Brain microvascular endothelial cell (primary cell): ENCODE measurements around the gene CTCF.

Experiments
- DNase-seq: peaks from one replicate; pipeline ENCODE4 v3.0.0-alpha.2; 2020
- H3K27ac ChIP-seq: fragments of 250-450 bp; sonication (Bioruptor Pico); 2 replicates; pipeline ENCODE4 v1.5.1; 2020; ENCODE audit warnings: mild to moderate bottlenecking, moderate library complexity
- H3K27me3 ChIP-seq: fragments of 250-450 bp; sonication (Bioruptor Pico); replicated peaks from 2 replicates; pipeline ENCODE4 v1.5.1; 2020; ENCODE audit warnings: mild to moderate bottlenecking
- H3K36me3 ChIP-seq: fragments of 250-450 bp; sonication (Bioruptor Pico); replicated peaks from 2 replicates; pipeline ENCODE4 v1.5.1; 2020; ENCODE audit warnings: mild to moderate bottlenecking
- H3K4me3 ChIP-seq: 2 replicates; pipeline ENCODE4 v1.5.1; 2011; ENCODE audit warnings: low read depth, mild to moderate bottlenecking, control low read depth, low read length, moderate library complexity
- CTCF ChIP-seq: IDR thresholded peaks from 2 replicates; pipeline ENCODE4 v1.5.1; 2011; ENCODE audit warnings: low read depth, mild to moderate bottlenecking, moderate library complexity, low read length, control low read depth, inconsistent platforms; ENCODE audit errors: missing control alignments
- in situ Hi-C: cut with HindIII; loops from 2 replicates; pipeline ENCODE4 v1.10.0; 2017; ENCODE audit warnings: low sequenced_read_pairs, low pct_ligation_motif_present

Gene CTCF

GRCh38 chr16:67661101-67661761 is 98.9 kb downstream of the CTCF start:
- Histone ChIP-seq H3K4me3 (peak overlapping the region; percentile 85), H3K36me3 (no peaks in the 10 kb centered on the region), H3K27ac (no peak overlapping the region), H3K27me3 (no peaks in the 10 kb centered on the region)
- TF ChIP-seq CTCF, result no peak
- peak; percentile 25 for DNase-seq
- in situ Hi-C loops, result no loop called here

GRCh38 chr16:67661886-67662652 is 99.7 kb downstream of the CTCF start:
- in situ Hi-C loops, result no loop called here
- H3K4me3 ChIP-seq, result no peak overlapping the region

GRCh38 chr16:67662653-67663010 is 100.3 kb downstream of the CTCF start:
- Histone ChIP-seq H3K27ac (no peak overlapping the region), H3K36me3 (no peaks in the 10 kb centered on the region), H3K27me3 (no peaks in the 10 kb centered on the region), H3K4me3 (no peak overlapping the region)
- no peak for DNase-seq
- in situ Hi-C loops, result no loop called here
- no peak for TF ChIP-seq CTCF

More at GRCh38 chr16:67661886-67662652, 99.7 kb downstream of the CTCF start:
- DNase-seq, result no peak
- Histone ChIP-seq H3K27ac (no peak overlapping the region), H3K27me3 (no peaks in the 10 kb centered on the region), H3K36me3 (no peaks in the 10 kb centered on the region)
- no peak for TF ChIP-seq CTCF

- Histone ChIP-seq H3K4me3 (no peak overlapping the region), H3K27me3 (no peaks in the 10 kb centered on the region), H3K27ac (no peak overlapping the region), H3K36me3 (no peaks in the 10 kb centered on the region)
- peak; percentile 19 for DNase-seq
- peak; percentile 62 for TF ChIP-seq CTCF
- in situ Hi-C loops, result no loop called here
These were observed 101.0 kb downstream of the CTCF start for GRCh38 chr16:67663151-67663876.

- Histone ChIP-seq H3K27ac (no peak overlapping the region), H3K27me3 (no peaks in the 10 kb centered on the region), H3K4me3 (no peak overlapping the region), H3K36me3 (no peaks in the 10 kb centered on the region)
- in situ Hi-C loops, result no loop called here
- DNase-seq, result no peak
- no peak for TF ChIP-seq CTCF
These were observed 101.5 kb downstream of the CTCF start for GRCh38 chr16:67663877-67664222.
